IgD-negative memory B cell (primary cell): Measurements from ENCODE around the gene KRTAP1-5. TPM values are rescaled to one million over a fixed set of nuclear protein-coding genes. Genes with fewer than 3 reads are reported as not detected.
"Not testable (repeated sequence)": the region's sequence is repeated elsewhere in the genome, so short reads cannot be mapped to it uniquely, and the experiment has no call there.

ENCODE experiments used
- H3K27ac Mint-ChIP-seq, 3 donors: one replicate each; pipeline ENCODE4 v1.8.0; 2020 to 2022; ENCODE audit warnings: mild to moderate bottlenecking in 3 of 3, mixed read lengths in 3 of 3, moderate library complexity in 1 of 3
- H3K27me3 Mint-ChIP-seq: one replicate; pipeline ENCODE4 v1.8.0; 2021; ENCODE audit warnings: mixed read lengths
- H3K36me3 Mint-ChIP-seq: one replicate; pipeline ENCODE4 v1.8.0; 2020; ENCODE audit warnings: mild to moderate bottlenecking, mixed read lengths
- H3K4me1 Mint-ChIP-seq, 3 donors: one replicate each; pipeline ENCODE4 v1.8.0; 2020 to 2022; ENCODE audit warnings: mixed read lengths in 3 of 3, mild to moderate bottlenecking in 1 of 3
- H3K4me3 Mint-ChIP-seq, 4 donors: one replicate each; pipeline ENCODE4 v1.8.0; 2020 to 2022; ENCODE audit warnings: mild to moderate bottlenecking in 4 of 4, mixed read lengths in 4 of 4, moderate library complexity in 3 of 4
- H3K9me3 Mint-ChIP-seq, 3 donors: one replicate each; pipeline ENCODE4 v1.8.0; 2020 to 2021; ENCODE audit warnings: mixed read lengths in 3 of 3, mild to moderate bottlenecking in 1 of 3
- polyA plus RNA-seq: library from polyadenylated mRNA; unstranded; fragments of 300-500 nt; fragmentation: Illumina TruSeq; gene quantifications from one replicate; pipeline ENCODE4 v1.2.3, GENCODE V29; 2021

Gene KRTAP1-5
- polyA plus RNA-seq, 1 donor from 2014 or later = not detected

GRCh38 chr17:41001795-41002194 lies 25.2 kb downstream of the KRTAP1-5 start:
- Mint-ChIP-seq H3K36me3 (no peaks in the 10 kb centered on the region), H3K27ac (no peak overlapping the region), H3K9me3 (peaks cover 0 to 1% (median 1%) of the 10 kb centered on the region in 3 donors), H3K4me1 (no peaks in the 10 kb centered on the region), H3K27me3 (peaks cover 23% of the 10 kb centered on the region), H3K4me3 (no peak overlapping the region)

DNA sequence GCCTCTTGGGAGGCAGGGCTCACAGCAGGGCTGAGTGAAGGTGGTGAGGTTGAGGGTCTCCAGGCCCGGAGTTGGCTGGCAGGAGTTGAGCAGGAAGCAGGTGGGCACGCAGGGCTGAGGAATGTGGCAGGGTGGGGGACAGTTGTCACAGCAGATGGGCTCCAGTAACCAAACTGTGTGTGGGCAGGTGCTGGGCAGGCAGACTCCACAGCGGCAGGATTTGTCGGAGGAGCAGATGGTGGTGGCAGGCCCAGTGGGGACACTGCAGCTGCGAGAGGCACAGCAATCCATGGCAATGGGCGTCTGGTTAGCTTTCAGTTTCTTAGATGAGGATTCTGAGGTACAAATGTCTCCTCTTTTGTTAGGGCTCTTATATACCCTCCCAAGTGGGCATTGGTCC lies 27.4 kb downstream of the KRTAP1-5 start, which contains the start of gene KRTAP3-2:
Gene KRTAP3-2 (minus strand): TSS at position 344 of the 400 bp plus-strand sequence. CDS start 53 bp downstream, at position 291.
- H3K36me3 Mint-ChIP-seq, H3K9me3 Mint-ChIP-seq, H3K4me3 Mint-ChIP-seq, H3K27ac Mint-ChIP-seq, H3K4me1 Mint-ChIP-seq: not testable (repeated sequence)
- peaks cover 28% of the 10 kb centered on the region for H3K27me3 Mint-ChIP-seq

GRCh38 chr17:40997361-40997760 lies 29.6 kb downstream of the KRTAP1-5 start:
- no peak overlapping the region for H3K27ac Mint-ChIP-seq
- H3K4me1 Mint-ChIP-seq = no peaks in the 10 kb centered on the region
- peaks cover 0 to 1% (median 1%) of the 10 kb centered on the region in 3 donors for H3K9me3 Mint-ChIP-seq
- no peak overlapping the region for H3K4me3 Mint-ChIP-seq
- H3K36me3 Mint-ChIP-seq = no peaks in the 10 kb centered on the region
- peaks cover 35% of the 10 kb centered on the region for H3K27me3 Mint-ChIP-seq

DNA sequence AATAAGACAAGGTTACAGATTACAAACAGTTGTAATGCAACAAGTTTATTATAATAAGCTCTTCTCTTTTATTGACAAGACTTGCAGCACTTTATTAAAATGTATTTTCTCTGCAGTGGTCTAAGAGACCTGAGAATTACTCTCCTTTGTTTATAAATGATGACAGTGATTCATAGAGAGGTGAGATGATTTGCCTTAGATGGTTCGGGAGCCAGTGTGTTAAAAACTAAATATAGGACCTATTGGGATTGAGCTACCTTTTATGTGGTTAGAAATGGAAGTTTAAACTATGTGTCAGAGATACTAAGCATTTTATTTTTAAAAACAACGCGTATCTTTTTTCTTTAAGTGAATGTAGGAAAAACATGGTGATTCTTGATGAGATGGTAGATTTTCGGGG lies 30.2 kb downstream of the KRTAP1-5 start:
- Mint-ChIP-seq H3K4me1 (no peaks in the 10 kb centered on the region), H3K4me3 (no peak overlapping the region), H3K36me3 (no peaks in the 10 kb centered on the region), H3K9me3 (peaks cover 0 to 1% (median 1%) of the 10 kb centered on the region in 3 donors), H3K27ac (no peak overlapping the region), H3K27me3 (peaks cover 38% of the 10 kb centered on the region)

GRCh38 chr17:40995116-40995515 lies 31.9 kb downstream of the KRTAP1-5 start:
- peaks cover 38% of the 10 kb centered on the region for H3K27me3 Mint-ChIP-seq
- no peak overlapping the region for H3K4me3 Mint-ChIP-seq
- no peaks in the 10 kb centered on the region for H3K4me1 Mint-ChIP-seq
- H3K27ac Mint-ChIP-seq = no peak overlapping the region
- H3K9me3 Mint-ChIP-seq = peaks cover 1 to 3% (median 1%) of the 10 kb centered on the region in 3 donors
- H3K36me3 Mint-ChIP-seq = no peaks in the 10 kb centered on the region

DNA sequence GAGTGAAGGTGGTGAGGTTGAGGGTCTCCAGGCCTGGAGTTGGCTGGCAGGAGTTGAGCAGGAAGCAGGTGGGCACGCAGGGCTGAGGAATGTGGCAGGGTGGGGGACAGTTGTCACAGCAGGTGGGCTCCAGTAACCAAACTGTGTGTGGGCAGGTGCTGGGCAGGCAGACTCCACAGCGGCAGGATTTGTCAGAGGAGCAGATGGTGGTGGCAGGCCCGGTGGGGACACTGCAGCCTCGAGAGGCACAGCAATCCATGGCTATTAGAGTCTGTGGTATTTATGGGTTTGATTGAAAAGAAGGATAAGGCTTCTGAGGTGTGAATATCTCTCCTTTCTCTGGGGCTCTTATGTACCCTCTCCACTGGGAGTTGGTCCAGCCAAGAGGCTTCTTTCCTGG lies 33.2 kb downstream of the KRTAP1-5 start, which contains the start of gene KRTAP3-3:
Gene KRTAP3-3 (minus strand): TSS at position 326 of the 400 bp plus-strand sequence. CDS start 67 bp downstream, at position 259.
- no peaks in the 10 kb centered on the region for H3K36me3 Mint-ChIP-seq
- H3K4me3 Mint-ChIP-seq = peak within 1 kb of the TSS in 1 of 4 donors; percentile 35
- no peaks in the 10 kb centered on the region for H3K4me1 Mint-ChIP-seq
- H3K27me3 Mint-ChIP-seq = peaks cover 28% of the 10 kb centered on the region
- peaks cover 1 to 3% (median 1%) of the 10 kb centered on the region in 3 donors for H3K9me3 Mint-ChIP-seq
- H3K27ac Mint-ChIP-seq = no peak within 1 kb of the TSS

DNA sequence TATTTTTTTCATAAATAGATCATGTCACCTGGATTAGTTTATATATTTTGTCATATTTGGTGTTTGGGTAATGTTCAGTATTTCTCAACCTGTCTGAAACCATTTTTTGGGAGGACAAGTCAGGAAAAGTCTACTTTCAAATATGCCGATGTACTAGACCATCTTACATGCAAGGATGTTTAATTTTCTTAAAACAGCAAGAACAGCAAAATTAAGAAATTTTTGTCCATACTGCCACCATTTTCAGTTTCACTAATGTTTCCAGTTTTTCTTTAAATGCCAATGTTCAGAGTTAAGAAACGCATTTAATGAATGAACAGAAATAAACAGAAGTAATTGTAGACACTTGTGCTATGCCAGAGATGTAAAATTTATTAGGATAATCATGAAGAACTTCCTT lies 33.9 kb downstream of the KRTAP1-5 start:
- no peak overlapping the region for H3K27ac Mint-ChIP-seq
- H3K4me1 Mint-ChIP-seq = no peaks in the 10 kb centered on the region
- H3K4me3 Mint-ChIP-seq = no peak overlapping the region
- H3K36me3 Mint-ChIP-seq = no peaks in the 10 kb centered on the region
- H3K27me3 Mint-ChIP-seq = peaks cover 25% of the 10 kb centered on the region
- peaks cover 0 to 3% (median 1%) of the 10 kb centered on the region in 3 donors for H3K9me3 Mint-ChIP-seq

DNA sequence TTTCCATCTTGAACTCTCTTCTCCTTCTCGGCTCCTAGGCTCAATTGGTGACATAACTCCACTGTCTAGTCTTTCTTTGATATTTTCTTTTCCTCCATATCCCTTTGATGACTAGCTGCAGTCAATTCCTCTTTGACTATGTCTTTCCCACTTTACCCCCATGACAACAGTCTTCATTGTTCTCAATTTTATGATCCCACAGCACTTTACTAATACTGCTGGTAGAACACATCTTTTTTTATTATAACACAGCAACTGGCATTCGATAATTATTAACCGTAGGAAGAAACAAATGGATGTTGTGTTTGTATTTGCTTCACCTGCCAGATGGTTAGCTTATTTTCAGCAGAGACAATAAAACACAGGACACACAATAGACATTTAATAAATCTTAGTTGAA lies 34.3 kb downstream of the KRTAP1-5 start:
- H3K4me3 Mint-ChIP-seq = no peak overlapping the region
- H3K36me3 Mint-ChIP-seq = no peaks in the 10 kb centered on the region
- H3K4me1 Mint-ChIP-seq = peaks cover 0 to 1% (median 0%) of the 10 kb centered on the region in 3 donors
- no peak overlapping the region for H3K27ac Mint-ChIP-seq
- peaks cover 0 to 3% (median under 1%) of the 10 kb centered on the region in 3 donors for H3K9me3 Mint-ChIP-seq
- peaks cover 25% of the 10 kb centered on the region for H3K27me3 Mint-ChIP-seq

DNA sequence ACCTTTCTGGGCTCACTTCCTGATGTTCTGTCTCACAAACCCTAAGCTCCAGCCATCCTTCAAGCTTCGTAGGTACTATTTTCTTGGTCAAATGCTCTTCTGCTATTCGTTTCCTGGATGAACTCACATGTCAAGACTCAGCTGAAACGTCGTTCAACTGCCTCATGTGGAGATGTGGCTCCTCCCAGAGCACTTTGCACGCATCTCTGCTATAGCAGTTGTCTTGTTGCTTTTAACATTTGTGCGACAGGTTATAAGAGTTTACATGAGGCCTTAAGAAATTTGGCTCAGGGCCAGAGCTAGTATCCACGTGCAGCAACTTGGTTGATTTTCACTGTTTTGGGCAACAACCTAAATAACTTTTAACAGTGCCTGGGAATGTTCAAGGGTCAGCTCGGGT lies 40.1 kb downstream of the KRTAP1-5 start:
- Mint-ChIP-seq H3K27ac (peak overlapping the region in 1 of 3 donors; percentile 26), H3K27me3 (peaks cover 11% of the 10 kb centered on the region), H3K4me3 (no peak overlapping the region), H3K9me3 (peaks cover 0 to 3% (median 0%) of the 10 kb centered on the region in 3 donors), H3K36me3 (no peaks in the 10 kb centered on the region), H3K4me1 (peaks cover 0 to 2% (median 0%) of the 10 kb centered on the region in 3 donors)

- Mint-ChIP-seq H3K27ac (no peak within 1 kb of the TSS), H3K27me3 (peaks cover 11% of the 10 kb centered on the region), H3K9me3 (no peaks in the 10 kb centered on the region), H3K36me3 (no peaks in the 10 kb centered on the region), H3K4me1 (peaks cover 0 to 2% (median 0%) of the 10 kb centered on the region in 3 donors), H3K4me3 (no peak within 1 kb of the TSS)
Measured at GRCh38 chr17:40984226-40984625, 42.8 kb downstream of the KRTAP1-5 start, which contains the start of gene KRT40. TSS of gene KRT40 (minus strand) at chr17:40984326. CDS start at chr17:40984273, 53 bp downstream.

GRCh38 chr17:40981115-40981514 lies 45.9 kb downstream of the KRTAP1-5 start:
- H3K36me3 Mint-ChIP-seq = no peaks in the 10 kb centered on the region
- peaks cover 15% of the 10 kb centered on the region for H3K27me3 Mint-ChIP-seq
- H3K9me3 Mint-ChIP-seq = no peaks in the 10 kb centered on the region
- H3K4me1 Mint-ChIP-seq = no peaks in the 10 kb centered on the region
- no peak overlapping the region for H3K27ac Mint-ChIP-seq
- H3K4me3 Mint-ChIP-seq = no peak overlapping the region

- Mint-ChIP-seq H3K4me1 (no peaks in the 10 kb centered on the region), H3K4me3 (no peak overlapping the region), H3K27me3 (peaks cover 15% of the 10 kb centered on the region), H3K27ac (no peak overlapping the region), H3K36me3 (no peaks in the 10 kb centered on the region), H3K9me3 (no peaks in the 10 kb centered on the region)
Measured at GRCh38 chr17:40980596-40980995, 46.4 kb downstream of the KRTAP1-5 start.

GRCh38 chr17:40980117-40980516 lies 46.9 kb downstream of the KRTAP1-5 start:
- no peak overlapping the region for H3K4me3 Mint-ChIP-seq
- peaks cover 15% of the 10 kb centered on the region for H3K27me3 Mint-ChIP-seq
- no peak overlapping the region for H3K27ac Mint-ChIP-seq
- H3K36me3 Mint-ChIP-seq = no peaks in the 10 kb centered on the region
- H3K4me1 Mint-ChIP-seq = no peaks in the 10 kb centered on the region
- no peaks in the 10 kb centered on the region for H3K9me3 Mint-ChIP-seq

DNA sequence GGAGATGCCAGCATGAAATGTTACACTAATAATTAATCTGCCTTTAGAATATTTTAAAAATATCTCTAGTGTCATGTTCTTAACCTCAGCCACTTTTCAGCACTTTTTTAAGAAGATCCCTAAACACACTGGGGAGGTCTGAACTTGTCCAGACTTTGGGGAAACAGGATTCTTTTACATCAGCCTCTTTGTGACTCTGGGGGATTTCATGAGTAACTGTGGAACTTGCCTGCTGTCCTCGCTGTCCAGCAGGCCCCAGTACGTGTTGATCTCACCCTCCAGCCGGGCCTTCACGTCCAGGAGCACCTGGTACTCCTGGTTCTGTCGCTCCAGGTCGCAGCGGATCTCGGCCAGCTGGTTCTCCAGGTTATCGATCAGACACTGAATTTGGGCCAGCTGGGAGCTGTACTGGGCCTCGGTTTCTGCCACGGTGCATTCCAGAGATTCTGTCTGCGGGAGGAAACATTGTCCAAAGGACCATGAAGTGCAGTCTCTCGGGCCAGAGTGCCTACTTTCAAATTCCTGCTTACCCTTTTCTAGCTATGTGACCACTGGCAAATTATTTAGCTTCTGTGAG lies 48.3 kb downstream of the KRTAP1-5 start:
- peaks cover 10% of the 10 kb centered on the region for H3K27me3 Mint-ChIP-seq
- H3K36me3 Mint-ChIP-seq = no peaks in the 10 kb centered on the region
- H3K9me3 Mint-ChIP-seq = no peaks in the 10 kb centered on the region
- no peak overlapping the region for H3K4me3 Mint-ChIP-seq
- no peaks in the 10 kb centered on the region for H3K4me1 Mint-ChIP-seq
- no peak overlapping the region for H3K27ac Mint-ChIP-seq
